AG04449 (cell line): ENCODE results near the gene CREG2.
A peak's percentile ranks its signal among the peaks of the same experiment; 100 is the strongest.

ENCODE experiments used
- CTCF ChIA-PET: fragments of 350-600 bp; formaldehyde crosslinking; extraction: SDS; loops from one replicate; lab custom pipeline; 2021; ENCODE audit warnings: antibody characterized with exemption; lab: Yijun Ruan, JAX
- POLR2A ChIA-PET: fragments of 400-600, 350-600 bp; formaldehyde crosslinking; extraction: SDS; loops from one replicate; lab custom pipeline; 2020; ENCODE audit warnings: antibody characterized with exemption, inconsistent platforms; lab: Yijun Ruan, JAX
- DNase-seq: peaks from one replicate; pipeline ENCODE4 v3.0.0-alpha.2; 2010; ENCODE audit warnings: low read depth, low spot score
- H3K4me3 ChIP-seq: 2 replicates; pipeline ENCODE4 v1.5.1; 2011; ENCODE audit warnings: low read depth, mild to moderate bottlenecking, control low read depth, low read length
- TF ChIP-seq, protein P1 (sequence below): IDR thresholded peaks from one replicate; pipeline ENCODE4 v1.5.1; 2011; ENCODE audit warnings: mild to moderate bottlenecking, moderate library complexity, low read length, control low read depth, inconsistent platforms; ENCODE audit not compliant: insufficient read depth; ENCODE audit errors: missing control alignments

The CREG2 gene

GRCh38 chr2:101420623-101421022 is 33.3 kb upstream of the CREG2 start:
- POLR2A ChIA-PET, result no interaction called here
- TF ChIP-seq, protein P1, sequence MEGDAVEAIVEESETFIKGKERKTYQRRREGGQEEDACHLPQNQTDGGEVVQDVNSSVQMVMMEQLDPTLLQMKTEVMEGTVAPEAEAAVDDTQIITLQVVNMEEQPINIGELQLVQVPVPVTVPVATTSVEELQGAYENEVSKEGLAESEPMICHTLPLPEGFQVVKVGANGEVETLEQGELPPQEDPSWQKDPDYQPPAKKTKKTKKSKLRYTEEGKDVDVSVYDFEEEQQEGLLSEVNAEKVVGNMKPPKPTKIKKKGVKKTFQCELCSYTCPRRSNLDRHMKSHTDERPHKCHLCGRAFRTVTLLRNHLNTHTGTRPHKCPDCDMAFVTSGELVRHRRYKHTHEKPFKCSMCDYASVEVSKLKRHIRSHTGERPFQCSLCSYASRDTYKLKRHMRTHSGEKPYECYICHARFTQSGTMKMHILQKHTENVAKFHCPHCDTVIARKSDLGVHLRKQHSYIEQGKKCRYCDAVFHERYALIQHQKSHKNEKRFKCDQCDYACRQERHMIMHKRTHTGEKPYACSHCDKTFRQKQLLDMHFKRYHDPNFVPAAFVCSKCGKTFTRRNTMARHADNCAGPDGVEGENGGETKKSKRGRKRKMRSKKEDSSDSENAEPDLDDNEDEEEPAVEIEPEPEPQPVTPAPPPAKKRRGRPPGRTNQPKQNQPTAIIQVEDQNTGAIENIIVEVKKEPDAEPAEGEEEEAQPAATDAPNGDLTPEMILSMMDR, result no peak
- CTCF ChIA-PET, result interaction anchor here (1.3 to 3.9 kb wide), 6 partner anchors 8 to 420 kb away, joined by 4 to 17 read pairs (median 8); no protein-coding TSS in a partner anchor
- DNase-seq, result no peak
- no peak overlapping the region for H3K4me3 ChIP-seq

GRCh38 chr2:101419096-101419663 is 31.9 kb upstream of the CREG2 start:
- no peak overlapping the region for H3K4me3 ChIP-seq
- ChIA-PET POLR2A (interaction anchor here (2.0 kb wide), 1 partner anchor 278 kb away, joined by 5 read pairs; the partner anchor contains the start of gene MAP4K4), CTCF (interaction anchor here (0.7 to 8.7 kb wide), 66 partner anchors 10 to 822 kb away, joined by 3 to 123 read pairs (median 5); partner anchors contain the start of genes MAP4K4 and RFX8)
- TF ChIP-seq, protein P1, result peak; percentile 52
- DNase-seq, result no peak

- ChIA-PET POLR2A (interaction anchor here (0.6 to 2.0 kb wide), 2 partner anchors 60 to 279 kb away, joined by 3 to 5 read pairs; partner anchors contain the start of gene MAP4K4), CTCF (interaction anchor here (0.7 to 8.7 kb wide), 70 partner anchors 10 to 822 kb away, joined by 3 to 123 read pairs (median 5); partner anchors contain the start of genes MAP4K4 and RFX8)
- TF ChIP-seq, protein P1, result no peak
- no peak for DNase-seq
- H3K4me3 ChIP-seq, result no peak overlapping the region
Observed at GRCh38 chr2:101418460-101419095, 31.3 kb upstream of the CREG2 start.

- TF ChIP-seq, protein P1, result no peak
- no peak overlapping the region for H3K4me3 ChIP-seq
- POLR2A ChIA-PET, result no interaction called here
- DNase-seq, result no peak
- CTCF ChIA-PET, result interaction anchor here (1.1 to 8.7 kb wide), 8 partner anchors 8 to 449 kb away, joined by 4 to 123 read pairs (median 18); no protein-coding TSS in a partner anchor
Observed at GRCh38 chr2:101416609-101417008, 29.3 kb upstream of the CREG2 start.

DNA sequence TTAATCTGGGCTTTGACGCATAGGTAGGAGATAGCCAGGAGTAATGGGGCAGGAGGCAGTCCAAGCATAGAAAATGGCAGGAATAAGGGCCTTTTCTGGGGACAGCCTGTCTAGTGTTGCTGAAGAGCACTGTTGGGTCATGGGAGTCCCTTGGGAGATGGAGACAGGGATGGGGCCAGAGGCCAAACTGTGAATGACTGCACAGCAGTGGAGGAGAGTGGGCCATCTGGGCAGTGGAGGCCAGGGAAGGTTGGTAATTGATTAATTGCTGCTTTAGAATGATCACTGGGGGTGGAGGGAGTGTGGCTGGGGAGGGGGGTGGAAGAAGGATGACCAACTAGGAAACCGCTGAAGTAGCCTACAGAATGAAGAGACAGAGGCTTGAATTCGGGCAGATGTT is 28.6 kb upstream of the CREG2 start:
- H3K4me3 ChIP-seq, result no peak overlapping the region
- ChIA-PET CTCF (interaction anchor here (1.7 to 8.7 kb wide), 3 partner anchors 76 to 414 kb away, joined by 5 to 123 read pairs (median 53); no protein-coding TSS in a partner anchor), POLR2A (no interaction called here)
- TF ChIP-seq, protein P1, result no peak
- no peak for DNase-seq

DNA sequence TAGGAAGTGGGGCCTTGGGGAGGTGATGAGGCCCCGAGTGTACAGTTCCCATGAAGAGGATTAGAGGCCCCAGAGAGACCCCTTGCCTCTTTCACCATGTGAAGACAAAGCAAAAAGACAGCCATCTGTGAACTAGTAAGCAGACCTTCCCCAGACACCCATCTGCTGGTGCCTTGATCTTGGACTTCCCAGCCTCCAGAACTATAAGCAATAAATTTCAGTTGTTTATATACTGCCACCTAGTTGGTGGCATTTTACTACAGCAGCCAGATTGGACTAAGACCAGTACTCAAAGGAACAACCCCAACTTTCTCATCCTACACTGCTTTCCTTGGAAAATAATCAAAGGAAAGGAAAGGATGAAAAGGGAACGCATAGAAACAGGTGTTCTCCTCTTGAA is 27.9 kb upstream of the CREG2 start:
- no peak overlapping the region for H3K4me3 ChIP-seq
- TF ChIP-seq, protein P1, result no peak
- POLR2A ChIA-PET, result no interaction called here
- no peak for DNase-seq
- CTCF ChIA-PET, result interaction anchor here (7.6 to 8.7 kb wide), 2 partner anchors 76 to 415 kb away, joined by 53 to 123 read pairs; no protein-coding TSS in a partner anchor
